HEK293 (cell line): ENCODE data around the gene C3orf80.
"Not testable (repeated sequence)": the region's sequence is repeated elsewhere in the genome, so short reads cannot be mapped to it uniquely, and the experiment has no call there.

ENCODE experiments used
- CTCF ChIP-seq: fragments of 450-650 bp; formaldehyde crosslinking; IDR thresholded peaks from 2 replicates; pipeline ENCODE4 v1.5.1; 2016; ENCODE audit warnings: missing biosample characterization, missing genetic modification characterization
- ZBTB1 ChIP-seq: fragments of 450-650 bp; formaldehyde crosslinking; IDR thresholded peaks from 2 replicates; pipeline ENCODE4 v1.5.1; 2016; ENCODE audit warnings: missing biosample characterization, missing genetic modification characterization
- ZBTB49 ChIP-seq: fragments of 450-650 bp; formaldehyde crosslinking; IDR thresholded peaks from 2 replicates; pipeline ENCODE4 v1.5.1; 2016; ENCODE audit warnings: missing biosample characterization, missing genetic modification characterization, low read depth

DNA sequence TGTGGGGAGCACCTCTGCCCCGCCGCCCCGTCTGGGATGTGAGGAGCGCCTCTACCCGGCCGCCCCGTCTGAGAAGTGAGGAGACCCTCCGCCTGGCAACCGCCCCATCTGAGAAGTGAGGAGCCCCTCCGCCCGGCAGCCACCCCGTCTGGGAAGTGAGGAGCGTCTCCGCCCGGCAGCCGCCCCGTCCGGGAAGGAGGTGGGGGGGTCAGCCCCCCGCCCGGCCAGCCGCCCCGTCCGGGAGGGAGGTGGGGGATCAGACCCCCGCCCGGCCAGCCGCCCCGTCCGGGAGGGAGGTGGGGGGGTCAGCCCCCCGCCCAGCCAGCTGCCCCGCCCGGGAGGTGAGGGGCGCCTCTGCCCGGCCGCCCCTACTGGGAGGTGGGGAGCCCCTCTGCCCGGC lies 46.6 kb upstream of the C3orf80 start:
- not testable (repeated sequence) for TF ChIP-seq ZBTB49 (tag by site-specific recombination); CTCF; ZBTB1 (tag by site-specific recombination)
